Measurements from ENCODE around the gene GFI1. TPM values are rescaled to one million over a fixed set of nuclear protein-coding genes. Genes with fewer than 3 reads are reported as not detected.

The GFI1 gene
- total RNA-seq, 4 donors from 2014 or later, result 0.27 to 0.91 (median 0.36) TPM; not detected in 1

- intact Hi-C loops (cut with DNase I; ENCODE audit: low total_unique reads), result no loop called here
- H3K4me3 ChIP-seq (ENCODE audit: low read depth, poor library complexity, severe bottlenecking), result no peak overlapping the region
- TF ChIP-seq CTCF (IDR thresholded peaks at IDR 0.05) (no peak), POLR2A (IDR thresholded peaks at IDR 0.05) (no peak)
- DNase-seq (ENCODE audit: low spot score in 2 of 2), result no peak
- 74 to 75% methylated on average over 6 of the region's 6 CpGs for WGBS, 2 donors
Measured at GRCh38 chr1:92503926-92504285, 17.2 kb upstream of the GFI1 start.

DNA sequence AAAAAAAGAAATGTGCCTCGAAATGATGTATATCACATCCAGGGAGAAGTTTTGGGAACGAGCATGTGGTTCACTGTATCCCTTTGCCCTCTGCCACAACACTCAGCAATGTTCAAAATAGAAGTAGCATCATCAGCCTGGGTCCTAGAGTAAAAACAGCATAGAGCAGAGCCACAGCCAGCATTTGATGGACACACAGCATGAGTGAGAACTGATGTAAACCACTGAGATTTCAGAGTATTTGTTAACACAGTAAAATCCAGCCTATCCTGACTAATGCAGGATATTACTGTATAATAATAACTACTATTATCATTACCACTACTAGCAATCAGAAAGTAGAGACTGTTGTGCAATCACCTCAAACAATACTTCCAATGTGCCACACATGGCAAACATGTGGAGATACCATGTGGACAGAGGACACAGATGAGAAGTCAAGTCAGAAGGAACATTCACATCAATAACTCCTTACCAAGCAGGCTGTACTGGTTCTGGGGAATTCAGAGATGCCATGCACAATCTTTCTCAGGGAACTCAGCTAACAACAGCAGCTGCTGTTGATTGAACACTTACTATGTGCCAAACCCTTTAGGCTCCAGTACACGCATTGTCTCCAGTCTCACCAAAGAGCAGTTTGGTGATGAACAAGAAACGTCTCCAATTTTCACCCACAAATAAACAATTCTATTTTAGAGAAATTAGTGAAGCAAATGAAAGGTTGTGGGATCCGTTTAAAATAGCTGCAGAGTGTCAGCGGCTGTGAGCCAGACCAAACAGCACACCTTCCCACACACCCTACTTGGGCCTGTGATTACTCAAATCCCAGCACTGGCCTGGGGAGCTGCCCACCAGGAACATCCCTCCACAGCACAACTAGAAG lies 16.6 kb upstream of the GFI1 start:
- H3K4me3 ChIP-seq (ENCODE audit: low read depth, poor library complexity, severe bottlenecking), result no peak overlapping the region
- intact Hi-C loops (cut with DNase I; ENCODE audit: low total_unique reads), result no loop called here
- 71 to 80% methylated on average over 6 of the region's 6 CpGs for WGBS, 2 donors
- TF ChIP-seq POLR2A (IDR thresholded peaks at IDR 0.05) (no peak), CTCF (IDR thresholded peaks at IDR 0.05) (no peak)
- DNase-seq (ENCODE audit: low spot score in 2 of 2), result no peak

DNA sequence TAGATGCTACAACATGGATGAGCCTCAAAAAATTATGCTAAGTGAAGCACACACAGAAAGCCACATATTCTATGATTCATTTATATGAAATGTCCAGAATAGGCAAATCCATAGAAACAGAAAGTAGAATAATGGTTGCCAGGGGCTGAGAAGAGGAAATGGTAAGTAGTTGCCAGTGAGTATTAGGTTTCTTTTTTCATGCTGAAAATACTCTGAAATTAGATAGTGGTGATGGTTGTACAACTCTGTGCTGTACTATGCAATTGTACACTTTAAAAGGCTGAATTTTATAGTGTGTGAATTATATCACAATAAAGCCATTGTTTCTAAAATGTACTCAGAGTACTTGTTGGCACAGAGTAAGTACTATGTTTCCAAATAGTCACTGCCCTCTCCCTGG lies 15.5 kb upstream of the GFI1 start:
- intact Hi-C loops (cut with DNase I; ENCODE audit: low total_unique reads), result no loop called here
- no peak overlapping the region for H3K4me3 ChIP-seq (ENCODE audit: low read depth, poor library complexity, severe bottlenecking)
- TF ChIP-seq CTCF (IDR thresholded peaks at IDR 0.05) (no peak), POLR2A (IDR thresholded peaks at IDR 0.05) (no peak)
- DNase-seq (ENCODE audit: low spot score in 2 of 2), result no peak

DNA sequence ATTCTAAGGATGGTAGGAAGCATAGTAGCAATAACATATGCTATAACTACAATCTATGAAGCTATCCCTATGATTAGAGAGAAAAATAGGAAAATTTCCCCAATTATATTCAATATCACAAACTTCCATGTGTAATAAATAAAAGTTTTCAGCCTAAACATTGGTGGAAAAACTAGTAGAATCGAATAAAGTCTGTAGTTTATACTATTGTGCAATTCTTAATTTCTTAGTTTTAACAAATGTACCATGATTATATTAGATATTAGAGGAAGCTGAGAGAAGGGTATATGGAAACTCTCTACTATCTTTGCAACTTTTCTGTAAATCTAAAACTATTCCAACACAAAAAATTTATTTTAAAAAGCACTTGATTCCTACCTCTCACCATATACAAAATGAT lies 13.8 kb upstream of the GFI1 start:
- 64 to 80% methylated on average over 1 of the region's 1 CpG for WGBS, 2 donors
- H3K4me3 ChIP-seq (ENCODE audit: low read depth, poor library complexity, severe bottlenecking), result no peak overlapping the region
- intact Hi-C loops (cut with DNase I; ENCODE audit: low total_unique reads), result no loop called here

GRCh38 chr1:92495392-92496063 lies 8.8 kb upstream of the GFI1 start:
- intact Hi-C loops (cut with DNase I; ENCODE audit: low total_unique reads), result no loop called here
- TF ChIP-seq CTCF (IDR thresholded peaks at IDR 0.05) (no peak), POLR2A (IDR thresholded peaks at IDR 0.05) (no peak)

More for the DNA sequence above, 13.8 kb upstream of the GFI1 start:
- TF ChIP-seq CTCF (IDR thresholded peaks at IDR 0.05), result no peak
- TF ChIP-seq POLR2A (IDR thresholded peaks at IDR 0.05), result no peak
- DNase-seq (ENCODE audit: low spot score in 2 of 2), result no peak

More at GRCh38 chr1:92495392-92496063, 8.8 kb upstream of the GFI1 start:
- H3K4me3 ChIP-seq (ENCODE audit: low read depth, poor library complexity, severe bottlenecking), result no peak overlapping the region
- DNase-seq (ENCODE audit: low spot score in 2 of 2), result no peak
- WGBS, 2 donors, result 65 to 70% methylated on average over 2 of the region's 2 CpGs

Data from lower leg skin (tissue), 4 donors.